ENCODE data around the gene C5orf22. TPM values are rescaled to one million over a fixed set of nuclear protein-coding genes. Genes with fewer than 3 reads are reported as not detected.

Gene C5orf22
- total RNA-seq, 1 donor = 21.4 TPM

GRCh38 chr5:31604644-31605043, 72.5 kb downstream of the C5orf22 start:
- no peaks in the 10 kb centered on the region for H3K4me1 ChIP-seq (ENCODE audit: insufficient read depth, low read length)
- H3K4me3 ChIP-seq (ENCODE audit: insufficient read depth, low read length) = no peak overlapping the region
- H3K27me3 ChIP-seq (ENCODE audit: insufficient read depth, low read length) = peaks cover 4% of the 10 kb centered on the region
- no peak for DNase-seq (ENCODE audit: insufficient read length, low spot score, missing footprints)
- no peaks in the 10 kb centered on the region for H3K79me2 ChIP-seq (ENCODE audit: insufficient read depth, low read length)
- no peak overlapping the region for H3K4me2 ChIP-seq (ENCODE audit: insufficient read depth, low read length)
- TF ChIP-seq CTCF (IDR thresholded peaks at IDR 0.05; ENCODE audit: extremely low read depth, low read depth, low read length) = no peak
- H3K9me3 ChIP-seq (ENCODE audit: low read depth, low read length) = no peaks in the 10 kb centered on the region
- H2AFZ ChIP-seq (ENCODE audit: low read length) = no peak overlapping the region
- no peaks in the 10 kb centered on the region for H4K20me1 ChIP-seq (ENCODE audit: insufficient read depth, low read length)
- no peaks in the 10 kb centered on the region for H3K36me3 ChIP-seq (ENCODE audit: insufficient read depth, low read length)
- no peak overlapping the region for H3K27ac ChIP-seq (ENCODE audit: low read depth, low read length)

Small RNA genes within 50 kb of the gene (small RNA-seq; reads per million reads assigned to genes)
- gene RF00019 (not detected), gene RNU6-363P (not detected)

Other genes with a start within 250 kb of the C5orf22 start
- 32.9 and 35.7 TPM in 2 replicates for gene DROSHA, start 208 bp upstream of the C5orf22 start, total RNA-seq
- gene PDZD2, start 106.8 kb downstream of the C5orf22 start, total RNA-seq = 0.29 and 0.36 TPM in 2 replicates